BLaER1 treated with 17β-estradiol and CSF1 and Interleukin-3, amounts not matched to agents 10 nM and 100 nM (cell line): ENCODE results near the gene USP44.

Experiments
- H3K27ac ChIP-seq, 11 experiments: shearing (Covaris generic); formaldehyde crosslinking; 2 replicates each; pipeline ENCODE4 v1.8.1; 2022
- H3K27me3 ChIP-seq, 11 experiments: shearing (Covaris generic); formaldehyde crosslinking; 2 replicates each; pipeline ENCODE4 v1.8.1; 2022
- H3K36me3 ChIP-seq, 11 experiments: shearing (Covaris generic); formaldehyde crosslinking; 2 replicates each; pipeline ENCODE4 v1.8.1; 2022
- H3K4me1 ChIP-seq, 10 experiments: shearing (Covaris generic); formaldehyde crosslinking; 2 replicates each; pipeline ENCODE4 v1.8.1; 2022
- H3K4me2 ChIP-seq, 11 experiments: shearing (Covaris generic); formaldehyde crosslinking; 2 replicates each; pipeline ENCODE4 v1.8.1; 2022
- H3K4me3 ChIP-seq, 10 experiments: shearing (Covaris generic); formaldehyde crosslinking; 2 replicates each; pipeline ENCODE4 v1.8.1; 2022
- H3K9ac ChIP-seq, 11 experiments: shearing (Covaris generic); formaldehyde crosslinking; 2 replicates each; pipeline ENCODE4 v1.8.1; 2022
- H3K9me3 ChIP-seq, 11 experiments: shearing (Covaris generic); formaldehyde crosslinking; replicated peaks in 1 of 11; 2 replicates each; pipeline ENCODE4 v1.8.1; 2022
- H4K20me1 ChIP-seq, 11 experiments: shearing (Covaris generic); formaldehyde crosslinking; 2 replicates each; pipeline ENCODE4 v1.8.1; 2022
- Cebpa-rat ChIP-seq, 11 experiments: shearing (Covaris generic); IDR thresholded peaks; 2 replicates each; pipeline ENCODE4 v1.8.1; 2022

The USP44 gene

DNA sequence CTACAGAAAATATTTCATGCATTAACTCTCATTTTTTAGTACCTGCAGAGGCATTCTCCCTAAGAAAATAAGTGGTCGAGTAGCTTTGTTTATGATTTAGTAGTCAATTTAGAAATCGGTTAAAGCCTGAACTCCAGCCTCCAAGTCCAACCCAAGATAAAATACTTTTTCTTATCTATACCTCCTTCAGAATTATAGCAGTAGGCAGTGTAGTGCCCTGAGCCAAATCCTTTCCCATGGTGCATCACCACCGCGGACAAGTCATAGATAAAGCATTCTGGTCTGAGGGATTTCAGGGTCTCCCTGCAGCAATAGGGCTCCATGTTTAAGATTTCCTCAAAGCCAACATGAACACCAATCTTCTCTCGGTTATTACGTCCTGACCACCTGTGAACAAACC, 30.5 kb downstream of the USP44 start:
- peaks cover 7 to 16% (median 10%) of the 10 kb centered on the region in 10 experiments; a peak in 18 of 20 replicates for H3K4me1 ChIP-seq
- H3K4me2 ChIP-seq, result no peak overlapping the region
- H4K20me1 ChIP-seq, result no peaks in the 10 kb centered on the region
- no peaks in the 10 kb centered on the region for H3K9me3 ChIP-seq
- no peaks in the 10 kb centered on the region for H3K27me3 ChIP-seq
- H3K4me3 ChIP-seq, result no peak overlapping the region
- no peak overlapping the region for H3K27ac ChIP-seq
- peaks cover 0 to 18% (median 6%) of the 10 kb centered on the region in 11 experiments; a peak in 7 of 22 replicates for H3K36me3 ChIP-seq
- H3K9ac ChIP-seq, result no peak overlapping the region
- TF ChIP-seq Cebpa-rat (IDR thresholded peaks at IDR 0.05), result no peak

DNA sequence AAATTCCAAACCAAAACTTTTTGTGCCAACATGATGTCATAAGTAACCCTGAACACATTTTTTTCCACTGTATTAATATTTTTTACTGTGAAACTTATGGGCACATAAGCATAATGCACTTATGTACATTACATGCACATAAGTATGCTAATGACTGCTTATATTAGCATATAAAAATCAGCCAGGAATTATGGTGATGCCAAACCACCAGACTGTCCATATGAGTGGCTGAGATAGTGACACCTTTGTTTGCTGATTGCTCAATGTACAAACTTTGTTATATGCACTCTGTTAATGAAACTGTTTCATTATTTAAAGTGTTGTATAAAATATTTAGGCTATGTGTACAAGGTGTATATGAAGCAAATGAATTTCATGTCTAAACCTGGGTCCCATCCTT, 32.3 kb downstream of the USP44 start:
- no peak overlapping the region for H3K4me3 ChIP-seq
- no peaks in the 10 kb centered on the region for H3K9me3 ChIP-seq
- peaks cover 16 to 35% (median 23%) of the 10 kb centered on the region in 11 experiments for H3K36me3 ChIP-seq
- no peak overlapping the region for H3K9ac ChIP-seq
- no peaks in the 10 kb centered on the region for H3K27me3 ChIP-seq
- no peak overlapping the region for H3K4me2 ChIP-seq
- peaks cover 7 to 16% (median 10%) of the 10 kb centered on the region in 10 experiments; a peak in 18 of 20 replicates for H3K4me1 ChIP-seq
- TF ChIP-seq Cebpa-rat (IDR thresholded peaks at IDR 0.05), result no peak
- peaks cover 0 to 3% (median 0%) of the 10 kb centered on the region in 11 experiments; a peak in 2 of 22 replicates for H4K20me1 ChIP-seq
- H3K27ac ChIP-seq, result no peak overlapping the region

DNA sequence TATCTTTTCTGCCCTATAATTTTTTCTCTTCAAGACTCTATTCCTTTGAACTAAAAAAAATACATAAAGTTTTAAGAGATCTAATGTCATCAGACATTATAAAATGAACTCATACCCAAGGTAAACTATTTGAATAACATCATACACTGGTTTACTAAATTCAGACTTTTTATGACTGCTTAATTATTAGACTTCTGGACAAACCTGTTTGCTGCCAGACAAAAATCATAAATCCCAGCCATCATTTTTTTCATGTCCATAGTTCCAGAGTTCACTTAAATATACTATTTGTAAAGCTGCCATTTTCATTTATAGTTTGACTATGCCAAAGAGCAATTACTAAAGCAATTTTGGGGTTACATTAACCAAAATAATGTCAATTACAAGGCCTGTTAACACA, 34.0 kb downstream of the USP44 start:
- TF ChIP-seq Cebpa-rat (IDR thresholded peaks at IDR 0.05), result no peak
- Histone ChIP-seq H3K27ac (no peak overlapping the region), H3K4me3 (no peak overlapping the region), H3K27me3 (no peaks in the 10 kb centered on the region), H3K9ac (no peak overlapping the region), H3K9me3 (no peaks in the 10 kb centered on the region), H3K4me2 (no peak overlapping the region), H3K4me1 (peaks cover 0 to 8% (median 3%) of the 10 kb centered on the region in 10 experiments; a peak in 12 of 20 replicates), H3K36me3 (peaks cover 33 to 52% (median 40%) of the 10 kb centered on the region in 11 experiments), H4K20me1 (peaks cover 0 to 11% (median 0%) of the 10 kb centered on the region in 11 experiments; a peak in 4 of 22 replicates)

DNA sequence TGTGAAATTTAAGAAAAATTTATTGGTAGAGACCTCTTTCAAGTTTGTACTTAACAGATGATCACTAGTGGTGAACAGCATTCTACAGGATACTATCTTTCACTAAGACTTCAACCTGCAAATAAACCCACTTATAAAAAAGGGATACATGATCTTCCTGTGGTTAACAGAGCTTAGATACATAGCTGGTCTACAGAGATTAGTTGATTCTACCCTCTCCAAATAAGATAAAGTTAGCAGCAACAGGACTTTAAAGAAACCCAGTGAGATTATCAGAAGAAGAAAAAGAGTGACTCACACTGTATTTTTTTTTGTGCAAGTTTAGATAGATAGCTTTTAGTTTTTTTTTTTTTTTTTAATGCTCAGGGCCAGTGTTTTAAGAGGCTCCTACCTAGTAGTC, 34.5 kb downstream of the USP44 start:
- Histone ChIP-seq H3K36me3 (peaks cover 38 to 57% (median 45%) of the 10 kb centered on the region in 11 experiments), H3K4me2 (no peak overlapping the region), H3K27ac (no peak overlapping the region), H3K9me3 (no peaks in the 10 kb centered on the region), H4K20me1 (peaks cover 0 to 15% (median 0%) of the 10 kb centered on the region in 11 experiments; a peak in 4 of 22 replicates), H3K27me3 (no peaks in the 10 kb centered on the region), H3K9ac (no peak overlapping the region), H3K4me3 (no peak overlapping the region), H3K4me1 (peaks cover 0 to 8% (median 2%) of the 10 kb centered on the region in 10 experiments; a peak in 6 of 20 replicates)
- TF ChIP-seq Cebpa-rat (IDR thresholded peaks at IDR 0.05), result no peak

DNA sequence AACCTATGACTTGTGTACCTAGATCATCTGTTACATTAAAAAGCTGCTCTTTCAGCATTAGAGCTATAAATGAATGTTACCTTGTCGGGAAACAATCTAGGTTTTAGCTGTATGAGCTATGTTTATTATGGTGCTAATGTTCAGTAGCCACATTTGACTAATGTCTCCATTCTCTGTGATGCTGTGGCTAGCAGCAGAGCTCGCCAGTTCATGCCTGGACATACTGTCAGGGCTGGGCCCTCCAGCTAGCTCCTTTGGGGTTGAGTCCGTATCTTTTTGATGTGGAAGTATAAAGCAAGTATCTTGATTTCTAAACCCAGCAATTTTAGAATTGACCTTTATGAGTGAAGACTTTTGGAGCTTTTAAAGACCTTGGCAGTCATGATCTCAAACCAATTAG, 36.1 kb downstream of the USP44 start:
- H3K27ac ChIP-seq, result no peak overlapping the region
- no peak for TF ChIP-seq Cebpa-rat (IDR thresholded peaks at IDR 0.05)
- peaks cover 53 to 73% (median 61%) of the 10 kb centered on the region in 11 experiments for H3K36me3 ChIP-seq
- H3K27me3 ChIP-seq, result no peaks in the 10 kb centered on the region
- no peaks in the 10 kb centered on the region for H3K9me3 ChIP-seq
- H3K4me3 ChIP-seq, result no peak overlapping the region
- peaks cover 0 to 6% (median 2%) of the 10 kb centered on the region in 10 experiments; a peak in 6 of 20 replicates for H3K4me1 ChIP-seq
- peaks cover 0 to 20% (median 5%) of the 10 kb centered on the region in 11 experiments; a peak in 9 of 22 replicates for H4K20me1 ChIP-seq
- no peak overlapping the region for H3K4me2 ChIP-seq
- no peak overlapping the region for H3K9ac ChIP-seq

DNA sequence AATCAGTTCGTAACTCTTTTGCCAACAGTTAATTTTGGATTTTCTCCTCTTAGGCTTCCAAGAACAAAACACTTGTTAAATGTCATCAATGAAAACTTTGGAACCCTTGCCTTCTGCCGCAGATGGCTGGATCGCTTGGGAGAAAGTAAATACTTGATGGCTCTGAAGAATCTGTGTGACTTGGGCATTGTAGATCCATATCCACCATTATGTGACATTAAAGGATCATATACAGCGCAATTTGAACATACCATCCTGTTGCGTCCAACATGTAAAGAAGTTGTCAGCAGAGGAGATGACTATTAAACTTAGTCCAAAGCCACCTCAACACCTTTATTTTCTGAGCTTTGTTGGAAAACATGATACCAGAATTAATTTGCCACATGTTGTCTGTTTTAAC, 37.7 kb downstream of the USP44 start:
- no peaks in the 10 kb centered on the region for H3K9me3 ChIP-seq
- no peaks in the 10 kb centered on the region for H3K4me1 ChIP-seq
- no peak overlapping the region for H3K27ac ChIP-seq
- no peak overlapping the region for H3K4me2 ChIP-seq
- H3K4me3 ChIP-seq, result no peak overlapping the region
- peaks cover 69 to 89% (median 77%) of the 10 kb centered on the region in 11 experiments for H3K36me3 ChIP-seq
- H3K9ac ChIP-seq, result no peak overlapping the region
- no peaks in the 10 kb centered on the region for H3K27me3 ChIP-seq
- peaks cover 0 to 32% (median 11%) of the 10 kb centered on the region in 11 experiments; a peak in 11 of 22 replicates for H4K20me1 ChIP-seq
- TF ChIP-seq Cebpa-rat (IDR thresholded peaks at IDR 0.05), result no peak

DNA sequence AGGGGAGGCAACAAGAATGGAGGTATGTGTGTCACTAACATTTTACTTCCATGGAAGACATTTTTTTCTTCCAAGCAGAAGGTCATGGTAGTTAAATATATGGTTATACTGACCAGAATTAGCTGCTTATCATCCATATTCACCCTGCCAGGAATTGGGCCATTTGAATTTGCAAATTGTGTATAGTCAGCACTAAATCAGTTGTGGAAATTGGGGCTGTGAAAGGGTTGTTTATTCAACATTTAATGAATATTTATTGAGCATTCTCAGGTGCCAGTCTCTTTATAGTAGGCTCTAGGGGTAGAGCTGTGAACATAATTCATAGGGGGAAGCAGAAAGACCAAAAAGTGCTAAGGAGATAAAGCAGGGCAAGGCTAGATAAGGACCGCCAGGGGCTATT, 39.3 kb downstream of the USP44 start:
- H3K9me3 ChIP-seq, result no peaks in the 10 kb centered on the region
- no peaks in the 10 kb centered on the region for H3K27me3 ChIP-seq
- H3K4me2 ChIP-seq, result no peak overlapping the region
- no peak overlapping the region for H3K27ac ChIP-seq
- H3K4me1 ChIP-seq, result no peaks in the 10 kb centered on the region
- peaks cover 85 to 98% (median 87%) of the 10 kb centered on the region in 11 experiments for H3K36me3 ChIP-seq
- H3K4me3 ChIP-seq, result no peak overlapping the region
- H3K9ac ChIP-seq, result no peak overlapping the region
- no peak for TF ChIP-seq Cebpa-rat (IDR thresholded peaks at IDR 0.05)
- peaks cover 0 to 38% (median 11%) of the 10 kb centered on the region in 11 experiments; a peak in 12 of 22 replicates for H4K20me1 ChIP-seq

DNA sequence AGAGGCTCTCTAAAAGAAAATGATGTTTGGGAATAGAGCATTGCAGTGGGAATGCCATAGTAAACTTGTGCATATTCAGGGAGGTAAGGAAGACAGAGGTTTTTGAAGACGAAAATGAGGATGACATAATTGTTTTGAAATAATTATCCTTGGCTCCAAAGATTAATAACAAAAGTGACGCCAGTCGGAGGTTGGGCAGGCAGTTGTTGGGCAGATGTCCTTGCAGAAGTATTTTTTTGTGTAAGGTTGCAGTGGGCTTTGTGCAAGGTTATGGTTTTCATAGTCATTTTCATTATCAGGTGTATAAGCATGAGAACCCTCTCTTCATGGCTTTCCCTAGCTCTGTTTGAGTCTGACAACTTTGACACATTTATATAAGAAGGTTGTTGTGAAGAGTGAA, 42.0 kb downstream of the USP44 start:
- Histone ChIP-seq H3K9me3 (no peaks in the 10 kb centered on the region), H3K4me2 (no peak overlapping the region), H4K20me1 (peaks cover 0 to 46% (median 11%) of the 10 kb centered on the region in 11 experiments; a peak in 13 of 22 replicates), H3K27me3 (no peaks in the 10 kb centered on the region), H3K27ac (no peak overlapping the region), H3K36me3 (peaks cover 96 to 100% (median 100%) of the 10 kb centered on the region in 11 experiments), H3K4me1 (peaks cover 0 to 13% (median 0%) of the 10 kb centered on the region in 10 experiments; a peak in 6 of 20 replicates), H3K9ac (no peak overlapping the region), H3K4me3 (no peak overlapping the region)
- TF ChIP-seq Cebpa-rat (IDR thresholded peaks at IDR 0.05), result no peak

DNA sequence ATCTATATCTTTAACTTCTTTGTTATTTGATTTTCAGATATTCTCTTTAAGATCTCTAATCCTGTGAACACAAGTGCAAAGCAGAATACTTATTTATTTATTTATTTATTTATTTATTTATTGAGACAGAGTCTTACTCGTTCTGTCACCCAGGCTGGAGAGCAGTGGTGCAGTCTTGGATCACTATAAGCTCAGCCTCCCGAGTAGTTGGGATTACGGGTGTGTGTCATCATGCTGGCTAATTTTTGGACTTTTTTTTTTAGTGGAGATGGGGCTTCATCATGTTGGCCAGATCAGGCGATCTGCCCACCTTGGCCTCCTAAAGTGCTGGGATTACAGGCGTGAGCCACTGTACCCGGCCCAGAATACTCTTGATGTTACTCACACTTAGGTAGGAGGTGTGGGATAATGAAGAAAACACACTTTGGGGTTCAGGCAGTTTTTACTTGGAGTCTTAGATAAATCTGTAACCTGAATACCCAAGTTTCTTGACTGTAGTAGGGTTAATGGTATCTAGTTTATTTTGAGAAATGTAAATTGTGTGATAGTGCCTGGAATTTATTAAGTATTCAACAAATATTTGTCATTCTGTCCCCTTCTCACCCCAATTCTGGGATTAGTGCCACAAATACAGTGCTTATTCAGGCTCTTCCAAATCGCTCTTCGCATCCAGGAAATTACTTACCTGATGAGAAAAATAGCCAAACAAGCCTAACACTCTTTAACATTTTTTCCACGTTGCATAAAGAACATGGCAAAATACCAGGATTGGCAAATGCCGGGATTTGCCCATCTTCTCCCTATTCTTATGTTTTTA, 44.4 kb downstream of the USP44 start:
- Histone ChIP-seq H4K20me1 (peaks cover 0 to 55% (median 18%) of the 10 kb centered on the region in 11 experiments; a peak in 16 of 22 replicates), H3K27ac (no peak overlapping the region), H3K4me1 (peaks cover 0 to 24% (median 0%) of the 10 kb centered on the region in 10 experiments; a peak in 6 of 20 replicates), H3K9ac (no peak overlapping the region), H3K27me3 (no peaks in the 10 kb centered on the region), H3K4me3 (no peak overlapping the region), H3K36me3 (peaks cover 93 to 100% (median 100%) of the 10 kb centered on the region in 11 experiments), H3K4me2 (no peak overlapping the region), H3K9me3 (no peaks in the 10 kb centered on the region)
- TF ChIP-seq Cebpa-rat (IDR thresholded peaks at IDR 0.05), result no peak
